ENCODE measurements around the gene LGALS9B.
"Not testable (repeated sequence)": the region's sequence is repeated elsewhere in the genome, so short reads cannot be mapped to it uniquely, and the experiment has no call there.

DNA sequence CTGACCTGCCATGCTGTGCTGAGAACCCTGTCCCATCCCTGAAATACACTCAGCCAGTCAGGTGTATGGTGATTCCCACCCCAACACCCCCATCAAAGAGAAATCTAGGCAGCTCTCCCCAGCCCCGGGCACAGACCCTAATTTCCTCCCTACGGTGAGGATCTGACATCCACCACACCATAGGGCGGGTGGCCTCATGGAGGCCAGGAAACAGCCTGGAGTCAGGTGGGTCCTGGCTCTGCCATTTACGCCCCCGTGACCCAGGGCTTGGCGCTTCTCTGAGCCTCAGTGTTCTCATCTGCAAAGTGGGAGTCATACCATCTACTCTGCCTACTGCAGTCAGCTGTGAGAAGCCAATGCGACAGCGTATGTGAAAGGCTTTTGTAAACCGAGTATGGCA lies 27.4 kb upstream of the LGALS9B start:
- TF ChIP-seq SIN3A (IDR thresholded peaks at IDR 0.05; ENCODE audit: borderline replicate concordance, low read depth, low read length); RAD21 (IDR thresholded peaks at IDR 0.05; ENCODE audit: low read length); NRF1 (IDR thresholded peaks at IDR 0.05; ENCODE audit: low read depth, low read length); GABPA (IDR thresholded peaks at IDR 0.05; ENCODE audit: low read depth); JUND (IDR thresholded peaks at IDR 0.05); TAF1 (IDR thresholded peaks at IDR 0.05; ENCODE audit: borderline replicate concordance, low read depth, low read length); RCOR1 (IDR thresholded peaks at IDR 0.05; ENCODE audit: low read length): not testable (repeated sequence)
- TF ChIP-seq, protein P1, sequence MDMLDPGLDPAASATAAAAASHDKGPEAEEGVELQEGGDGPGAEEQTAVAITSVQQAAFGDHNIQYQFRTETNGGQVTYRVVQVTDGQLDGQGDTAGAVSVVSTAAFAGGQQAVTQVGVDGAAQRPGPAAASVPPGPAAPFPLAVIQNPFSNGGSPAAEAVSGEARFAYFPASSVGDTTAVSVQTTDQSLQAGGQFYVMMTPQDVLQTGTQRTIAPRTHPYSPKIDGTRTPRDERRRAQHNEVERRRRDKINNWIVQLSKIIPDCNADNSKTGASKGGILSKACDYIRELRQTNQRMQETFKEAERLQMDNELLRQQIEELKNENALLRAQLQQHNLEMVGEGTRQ (IDR thresholded peaks at IDR 0.05; ENCODE audit: borderline replicate concordance, low read depth, low read length) = not testable (repeated sequence)
- TF ChIP-seq, protein P2, sequence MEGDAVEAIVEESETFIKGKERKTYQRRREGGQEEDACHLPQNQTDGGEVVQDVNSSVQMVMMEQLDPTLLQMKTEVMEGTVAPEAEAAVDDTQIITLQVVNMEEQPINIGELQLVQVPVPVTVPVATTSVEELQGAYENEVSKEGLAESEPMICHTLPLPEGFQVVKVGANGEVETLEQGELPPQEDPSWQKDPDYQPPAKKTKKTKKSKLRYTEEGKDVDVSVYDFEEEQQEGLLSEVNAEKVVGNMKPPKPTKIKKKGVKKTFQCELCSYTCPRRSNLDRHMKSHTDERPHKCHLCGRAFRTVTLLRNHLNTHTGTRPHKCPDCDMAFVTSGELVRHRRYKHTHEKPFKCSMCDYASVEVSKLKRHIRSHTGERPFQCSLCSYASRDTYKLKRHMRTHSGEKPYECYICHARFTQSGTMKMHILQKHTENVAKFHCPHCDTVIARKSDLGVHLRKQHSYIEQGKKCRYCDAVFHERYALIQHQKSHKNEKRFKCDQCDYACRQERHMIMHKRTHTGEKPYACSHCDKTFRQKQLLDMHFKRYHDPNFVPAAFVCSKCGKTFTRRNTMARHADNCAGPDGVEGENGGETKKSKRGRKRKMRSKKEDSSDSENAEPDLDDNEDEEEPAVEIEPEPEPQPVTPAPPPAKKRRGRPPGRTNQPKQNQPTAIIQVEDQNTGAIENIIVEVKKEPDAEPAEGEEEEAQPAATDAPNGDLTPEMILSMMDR (IDR thresholded peaks at IDR 0.05) = not testable (repeated sequence)
